Smooth muscle cell (in vitro differentiated cells): ENCODE data around the gene ERBB4. TPM values are rescaled to one million over a fixed set of nuclear protein-coding genes. Genes with fewer than 3 reads are reported as not detected.

Source experiments
- DNase-seq: peaks from one replicate; lab custom pipeline; 2025; ENCODE audit not compliant: unreplicated experiment; lab: John Stamatoyannopoulos, UW
- H2AFZ ChIP-seq: fragments of 200-600 bp; sonication (generic); 2 replicates; pipeline ENCODE4 v1.6.0; 2016; ENCODE audit warnings: antibody characterized with exemption, low read depth, mild to moderate bottlenecking
- H3F3A ChIP-seq: fragments of 200-600 bp; sonication (generic); 2 replicates; pipeline ENCODE4 v1.6.0; 2017; ENCODE audit warnings: antibody characterized with exemption, low read depth
- H3K27ac ChIP-seq: fragments of 200-600 bp; sonication (generic); 2 replicates; pipeline ENCODE4 v1.5.1; 2016; ENCODE audit warnings: low read depth, mild to moderate bottlenecking
- H3K27me3 ChIP-seq: fragments of 200-600 bp; sonication (generic); 2 replicates; pipeline ENCODE4 v1.6.1; 2016; ENCODE audit warnings: low read depth, mild to moderate bottlenecking
- H3K36me3 ChIP-seq: fragments of 200-600 bp; sonication (generic); 2 replicates; pipeline ENCODE4 v1.5.1; 2016; ENCODE audit warnings: low read depth
- H3K4me1 ChIP-seq: fragments of 200-600 bp; sonication (generic); 2 replicates; pipeline ENCODE4 v1.5.1; 2016; ENCODE audit warnings: low read depth
- H3K4me2 ChIP-seq: fragments of 200-600 bp; sonication (generic); 2 replicates; pipeline ENCODE4 v1.6.0; 2016; ENCODE audit warnings: mild to moderate bottlenecking
- H3K4me3 ChIP-seq: fragments of 200-600 bp; sonication (generic); 2 replicates; pipeline ENCODE4 v1.5.1; 2016; ENCODE audit warnings: mild to moderate bottlenecking
- H3K79me2 ChIP-seq: fragments of 200-600 bp; sonication (generic); 2 replicates; pipeline ENCODE4 v1.6.0; 2016; ENCODE audit warnings: low read depth, mild to moderate bottlenecking
- H3K9ac ChIP-seq: fragments of 200-600 bp; sonication (generic); 2 replicates; pipeline ENCODE4 v1.6.0; 2016; ENCODE audit warnings: low read depth
- H3K9me3 ChIP-seq: fragments of 200-600 bp; sonication (generic); replicated peaks from 2 replicates; pipeline ENCODE4 v1.5.1; 2016; ENCODE audit warnings: low read depth
- H4K20me1 ChIP-seq: fragments of 200-600 bp; sonication (generic); 2 replicates; pipeline ENCODE4 v1.6.0; 2016; ENCODE audit warnings: low read depth
- CTCF ChIP-seq: fragments of 200-600 bp; sonication (generic); IDR thresholded peaks from 2 replicates; pipeline ENCODE4 v1.5.1; 2017; ENCODE audit warnings: borderline replicate concordance, mild to moderate bottlenecking, antibody characterized with exemption; ENCODE audit not compliant: insufficient read depth, poor library complexity, severe bottlenecking
- WGBS: methylation state at CpG from one replicate; pipeline ENCODE4 v1.1.7; 2016; ENCODE audit warnings: low lambda C conversion rate; 5-methylcytosine and 5-hydroxymethylcytosine counted together
- polyA plus RNA-seq: library from polyadenylated mRNA; unstranded; fragments of >200 nt; fragmentation: Nextera tagmentation; extraction: Ambion mirVana; gene quantifications from 2 replicates; pipeline ENCODE4 v1.2.1, GENCODE V29; 2016
- total RNA-seq: library from RNA; depleted of rRNA; stranded (reverse); fragments of >200 nt; gene quantifications from 2 replicates; pipeline ENCODE4 v1.2.3, GENCODE V29; 2014

Gene ERBB4
- total and polyA plus RNA-seq, 2 experiments from 2014 or later = 0.67 TPM; not detected in 1

DNA sequence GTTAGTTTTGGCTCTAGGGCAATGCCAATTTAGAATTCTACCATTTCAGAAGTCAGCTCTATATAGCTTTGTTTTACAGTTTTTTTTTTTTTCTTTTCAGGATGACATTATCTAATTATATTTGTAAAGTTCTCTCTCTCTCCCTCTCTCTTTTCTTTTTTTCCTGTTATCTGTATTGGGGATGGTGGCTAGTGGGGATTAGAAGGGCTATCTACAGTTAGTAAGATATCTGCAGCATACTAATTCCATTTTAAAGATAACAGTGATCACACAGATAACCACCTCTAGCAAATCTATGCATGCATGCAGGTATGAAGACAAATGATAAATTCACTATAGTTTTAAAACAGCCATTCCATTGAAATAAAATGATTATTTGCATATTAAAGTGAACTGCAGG is 438.9 kb downstream of the ERBB4 start:
- no peak overlapping the region for H3K4me3 ChIP-seq
- H3K4me1 ChIP-seq = no peaks in the 10 kb centered on the region
- H3K9me3 ChIP-seq = no peaks in the 10 kb centered on the region
- H3K27ac ChIP-seq = no peak overlapping the region
- no peaks in the 10 kb centered on the region for H4K20me1 ChIP-seq
- H3K4me2 ChIP-seq = no peak overlapping the region
- no peak overlapping the region for H2AFZ ChIP-seq
- no peak overlapping the region for H3K9ac ChIP-seq
- H3K27me3 ChIP-seq = no peaks in the 10 kb centered on the region
- H3F3A ChIP-seq = no peaks in the 10 kb centered on the region
- TF ChIP-seq CTCF = no peak
- DNase-seq = no peak
- no peaks in the 10 kb centered on the region for H3K36me3 ChIP-seq
- no peaks in the 10 kb centered on the region for H3K79me2 ChIP-seq

DNA sequence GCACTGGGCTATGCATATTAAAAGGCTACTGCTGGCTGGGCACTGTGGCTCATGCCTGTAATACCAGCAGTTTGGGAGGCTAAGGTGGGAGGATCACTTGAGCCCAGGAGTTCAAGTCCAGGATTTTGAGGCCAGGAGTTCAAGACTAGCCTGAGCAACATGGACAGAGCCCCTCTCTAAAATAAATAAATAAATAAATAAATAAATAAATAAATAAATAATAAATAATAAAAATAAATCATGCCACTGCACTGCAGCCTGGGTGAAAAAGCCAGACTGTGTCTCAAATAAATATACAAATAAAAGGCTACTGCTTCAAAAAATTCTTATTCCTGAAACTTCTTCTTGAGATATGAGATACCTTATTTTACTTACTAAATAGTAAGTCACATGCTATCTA is 439.6 kb downstream of the ERBB4 start:
- H2AFZ ChIP-seq = no peak overlapping the region
- no peaks in the 10 kb centered on the region for H3K79me2 ChIP-seq

DNA sequence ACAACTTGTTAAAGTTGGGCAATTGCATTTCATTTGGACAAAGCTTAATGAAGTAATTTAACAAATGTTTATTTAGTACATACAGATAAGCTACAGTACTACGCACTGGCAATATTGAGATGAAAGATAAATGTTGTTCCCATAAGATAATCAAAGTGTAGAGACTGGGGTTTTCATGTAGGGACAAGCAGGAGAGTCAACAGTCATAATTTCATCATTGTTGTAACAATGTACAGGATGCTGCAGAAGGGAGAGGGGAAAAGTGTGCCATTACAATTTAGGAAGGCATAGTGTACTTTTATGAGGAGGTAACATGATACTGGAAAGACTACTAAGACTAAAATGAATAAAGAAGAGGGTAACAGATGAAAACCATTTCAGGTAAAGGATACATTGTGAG is 441.6 kb downstream of the ERBB4 start:
- WGBS = 82% methylated on average over 1 of the region's 1 CpG

More for the DNA sequence above, 439.6 kb downstream of the ERBB4 start:
- Histone ChIP-seq H4K20me1 (no peaks in the 10 kb centered on the region), H3K9me3 (no peaks in the 10 kb centered on the region), H3K27ac (no peak overlapping the region), H3F3A (no peaks in the 10 kb centered on the region), H3K9ac (no peak overlapping the region), H3K36me3 (no peaks in the 10 kb centered on the region), H3K4me2 (no peak overlapping the region), H3K27me3 (no peaks in the 10 kb centered on the region), H3K4me3 (no peak overlapping the region), H3K4me1 (no peaks in the 10 kb centered on the region)
- TF ChIP-seq CTCF = no peak
- DNase-seq = no peak

More for the DNA sequence above, 441.6 kb downstream of the ERBB4 start:
- H3F3A ChIP-seq = no peaks in the 10 kb centered on the region
- H4K20me1 ChIP-seq = no peaks in the 10 kb centered on the region
- no peak for TF ChIP-seq CTCF
- H3K36me3 ChIP-seq = no peaks in the 10 kb centered on the region
- no peak for DNase-seq
- no peaks in the 10 kb centered on the region for H3K4me1 ChIP-seq
- H3K4me3 ChIP-seq = no peak overlapping the region
- H2AFZ ChIP-seq = no peak overlapping the region
- no peak overlapping the region for H3K27ac ChIP-seq
- H3K79me2 ChIP-seq = no peaks in the 10 kb centered on the region
- no peak overlapping the region for H3K9ac ChIP-seq
- no peaks in the 10 kb centered on the region for H3K9me3 ChIP-seq
- no peak overlapping the region for H3K4me2 ChIP-seq
- H3K27me3 ChIP-seq = no peaks in the 10 kb centered on the region
